Renal cortical epithelial cell (primary cell): ENCODE data around the gene PTPN20. TPM values are rescaled to one million over a fixed set of nuclear protein-coding genes. Genes with fewer than 3 reads are reported as not detected.
"Not testable (repeated sequence)": the region's sequence is repeated elsewhere in the genome, so short reads cannot be mapped to it uniquely, and the experiment has no call there.

Experiments used
- DNase-seq: peaks from one replicate; pipeline ENCODE4 v3.0.0-alpha.2; 2011; ENCODE audit warnings: low read depth
- total RNA-seq: library from RNA; depleted of rRNA; stranded (reverse); fragments of >200 nt; gene quantifications from 2 replicates; pipeline ENCODE4 v1.2.3, GENCODE V29; 2014

Gene PTPN20, protein sequence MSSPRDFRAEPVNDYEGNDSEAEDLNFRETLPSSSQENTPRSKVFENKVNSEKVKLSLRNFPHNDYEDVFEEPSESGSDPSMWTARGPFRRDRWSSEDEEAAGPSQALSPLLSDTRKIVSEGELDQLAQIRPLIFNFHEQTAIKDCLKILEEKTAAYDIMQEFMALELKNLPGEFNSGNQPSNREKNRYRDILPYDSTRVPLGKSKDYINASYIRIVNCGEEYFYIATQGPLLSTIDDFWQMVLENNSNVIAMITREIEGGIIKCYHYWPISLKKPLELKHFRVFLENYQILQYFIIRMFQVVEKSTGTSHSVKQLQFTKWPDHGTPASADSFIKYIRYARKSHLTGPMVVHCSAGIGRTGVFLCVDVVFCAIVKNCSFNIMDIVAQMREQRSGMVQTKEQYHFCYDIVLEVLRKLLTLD
- 7.3 and 9.5 TPM in 2 replicates for total RNA-seq

GRCh38 chr10:46911144-46911876 lies at the start of gene PTPN20:
Gene PTPN20 (plus strand): TSS chr10:46911428. CDS start chr10:46932500, 21,072 bp downstream.
- peak; percentile 2 for DNase-seq

DNA sequence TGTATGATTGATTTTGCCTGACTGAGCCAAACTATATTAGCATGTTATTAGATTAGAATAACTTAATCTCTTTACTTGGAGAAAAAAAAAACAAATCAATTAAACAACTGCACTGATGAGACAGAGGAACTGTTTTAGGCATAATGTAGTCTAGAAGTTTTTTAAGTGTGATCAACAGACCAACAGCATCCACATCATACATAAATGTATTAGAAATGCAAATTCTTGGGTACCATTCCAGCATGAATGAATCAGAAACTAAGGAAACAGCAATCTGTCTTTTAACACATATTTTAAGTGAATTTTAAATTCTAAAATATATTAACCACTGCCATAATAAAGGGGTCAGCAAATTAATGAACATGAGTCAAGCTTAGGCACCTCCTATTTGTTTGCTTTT lies 41.5 kb upstream of the PTPN20 start:
- not testable (repeated sequence) for DNase-seq

GRCh38 chr10:46871583-46871982 lies 39.6 kb upstream of the PTPN20 start:
- DNase-seq = not testable (repeated sequence)

- DNase-seq = not testable (repeated sequence)
Observed at GRCh38 chr10:46875304-46875703, 35.9 kb upstream of the PTPN20 start.

- DNase-seq = not testable (repeated sequence)
Observed at GRCh38 chr10:46876773-46877172, 34.5 kb upstream of the PTPN20 start.

DNA sequence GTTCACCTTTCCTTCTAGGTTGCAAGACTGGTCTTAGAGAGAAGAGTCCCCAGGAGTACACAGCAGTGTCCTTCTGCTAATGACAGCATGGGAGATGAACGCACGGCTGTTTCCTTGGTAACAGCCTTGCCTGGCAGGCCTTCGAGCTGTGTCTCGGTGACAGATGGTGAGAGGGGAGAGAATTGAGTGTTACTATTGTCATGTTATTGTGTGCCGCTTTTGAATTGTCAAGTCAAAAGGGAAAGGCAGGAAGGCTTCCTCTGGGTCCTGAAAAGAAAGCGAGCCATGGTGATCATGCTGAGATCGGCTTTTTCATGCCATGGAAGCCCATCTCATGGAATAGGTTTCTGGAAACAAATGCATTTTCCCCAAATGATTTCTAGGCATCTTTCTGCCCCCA lies 32.5 kb upstream of the PTPN20 start:
- not testable (repeated sequence) for DNase-seq

GRCh38 chr10:46890813-46891611 lies 20.2 kb upstream of the PTPN20 start:
- DNase-seq = not testable (repeated sequence)

DNA sequence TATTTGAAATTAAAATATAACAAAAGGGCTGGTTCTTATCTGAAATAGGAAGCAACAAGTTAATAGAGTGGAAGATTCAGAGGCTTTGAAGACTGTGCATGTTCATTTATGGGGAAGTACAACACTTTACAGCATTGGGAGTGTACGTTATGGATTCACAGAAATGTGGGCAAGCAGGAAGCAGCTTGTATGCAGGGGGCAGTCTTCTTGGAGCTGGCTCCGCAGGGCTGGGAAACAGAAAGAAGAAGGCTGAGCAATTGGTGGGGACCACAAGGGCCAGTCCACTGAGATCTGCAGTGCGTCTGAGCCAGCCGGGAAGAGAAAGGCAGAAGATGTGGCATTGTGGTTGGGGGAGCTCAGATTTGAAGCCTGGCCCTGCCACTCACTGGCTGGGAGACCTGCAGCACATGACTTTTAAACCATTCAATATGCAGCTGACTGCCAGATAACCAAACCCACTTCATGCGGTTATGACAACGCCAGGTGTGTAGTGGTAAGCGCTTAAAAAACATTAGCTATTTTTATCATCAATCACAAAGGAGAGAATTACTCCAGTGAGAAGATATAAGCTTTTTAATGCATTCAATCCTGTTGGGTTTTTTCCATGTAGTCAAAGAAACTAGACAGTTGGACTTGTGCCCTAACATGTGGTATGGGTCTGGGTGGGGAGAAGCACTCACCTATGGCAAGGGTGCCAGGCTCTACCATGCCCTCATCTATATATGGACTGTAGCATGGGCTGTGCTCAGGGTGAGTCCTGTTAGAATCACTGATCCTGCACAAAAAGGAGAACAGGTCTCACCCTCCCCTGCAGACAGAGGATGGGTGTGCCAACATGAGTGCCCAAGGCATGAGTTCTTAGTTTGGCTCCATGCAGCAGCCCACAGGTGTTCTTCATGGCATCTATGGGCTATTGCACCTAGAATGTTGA lies 14.2 kb upstream of the PTPN20 start:
- not testable (repeated sequence) for DNase-seq

- not testable (repeated sequence) for DNase-seq
Observed at GRCh38 chr10:46901247-46901646, 10.0 kb upstream of the PTPN20 start.

DNA sequence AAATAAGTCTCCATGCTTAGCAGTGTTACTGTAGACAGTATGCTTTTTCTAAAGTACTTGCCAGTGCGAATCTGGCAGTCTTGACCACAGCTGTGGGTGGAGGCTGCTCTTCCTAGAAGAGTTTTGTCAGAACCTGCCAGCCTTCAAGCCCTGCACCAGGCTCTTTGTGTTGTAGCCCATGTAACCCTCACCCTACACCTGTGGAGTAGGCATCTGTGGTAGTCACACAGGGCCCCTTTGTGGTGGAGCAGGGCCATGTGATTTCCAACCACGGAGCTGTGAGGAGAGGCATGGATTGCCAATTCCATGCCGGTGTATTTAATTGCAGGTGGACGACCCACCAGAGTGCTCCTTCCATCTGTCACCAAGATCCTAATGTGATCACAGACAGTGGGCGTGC lies 7.4 kb upstream of the PTPN20 start:
- DNase-seq = not testable (repeated sequence)

GRCh38 chr10:46906359-46906758 lies 4.9 kb upstream of the PTPN20 start:
- not testable (repeated sequence) for DNase-seq

GRCh38 chr10:46907185-46908117 lies 3.8 kb upstream of the PTPN20 start:
- DNase-seq = not testable (repeated sequence)

- DNase-seq = not testable (repeated sequence)
Observed at GRCh38 chr10:46922498-46922897, 11.3 kb downstream of the PTPN20 start.

GRCh38 chr10:46925156-46925555 lies 13.9 kb downstream of the PTPN20 start:
- DNase-seq = not testable (repeated sequence)

DNA sequence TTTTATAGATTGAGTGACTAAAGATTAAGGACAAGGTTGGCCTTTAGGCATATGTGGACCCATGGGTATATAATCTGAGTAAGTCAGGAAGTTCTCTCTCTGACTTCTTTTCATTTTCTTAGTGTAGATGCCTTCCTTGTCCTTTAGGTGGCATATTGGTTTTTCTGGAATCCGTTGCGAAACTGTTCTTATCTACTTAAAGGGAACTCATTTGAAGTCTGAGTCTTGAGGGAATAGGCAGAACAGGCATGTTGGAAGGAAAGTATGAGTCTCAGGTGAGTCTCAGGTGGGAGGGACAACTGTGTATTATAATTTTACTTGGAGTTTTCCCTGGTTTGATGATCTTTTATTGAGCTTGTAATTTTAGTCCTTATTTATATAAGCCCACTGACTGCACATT lies 14.6 kb downstream of the PTPN20 start:
- peak; percentile 3 for DNase-seq

DNA sequence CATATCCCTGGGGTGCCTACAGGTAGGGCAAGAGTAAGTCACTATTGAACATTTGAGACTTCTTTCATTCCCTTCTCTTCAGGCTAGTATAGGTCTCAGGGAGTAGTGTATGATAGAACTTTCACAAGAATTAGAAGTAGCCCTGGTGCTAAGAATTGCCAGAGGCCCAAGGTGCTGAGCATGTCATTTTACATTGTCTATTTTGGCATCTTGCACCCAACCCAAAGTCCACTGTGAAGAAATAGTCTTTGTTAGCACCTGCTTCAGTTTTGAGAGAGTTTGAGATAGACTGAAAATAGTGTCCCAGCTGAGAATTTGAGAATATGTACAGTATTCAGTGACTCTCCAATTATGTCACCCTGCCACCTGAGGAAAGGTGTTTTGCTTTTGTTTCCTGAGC lies 17.6 kb downstream of the PTPN20 start:
- not testable (repeated sequence) for DNase-seq

DNA sequence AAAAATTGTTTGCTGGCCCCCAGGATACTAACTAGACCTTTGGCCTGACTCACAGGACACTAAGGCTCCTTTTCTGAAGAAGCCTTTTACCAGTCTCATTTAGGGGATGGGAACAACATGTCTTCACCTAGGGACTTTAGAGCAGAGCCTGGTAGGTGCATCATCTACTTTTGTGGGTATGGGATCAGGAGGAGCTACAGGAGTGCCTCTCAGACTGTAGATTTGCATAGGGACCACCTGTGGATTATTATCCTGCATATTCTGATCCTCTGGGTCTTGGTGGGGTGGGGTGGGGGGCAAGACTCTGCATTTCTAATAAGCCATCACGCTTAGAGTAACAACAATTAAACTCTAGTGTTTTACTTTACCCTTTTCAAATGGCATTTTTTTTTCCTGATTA lies 21.2 kb downstream of the PTPN20 start:
- DNase-seq = not testable (repeated sequence)

DNA sequence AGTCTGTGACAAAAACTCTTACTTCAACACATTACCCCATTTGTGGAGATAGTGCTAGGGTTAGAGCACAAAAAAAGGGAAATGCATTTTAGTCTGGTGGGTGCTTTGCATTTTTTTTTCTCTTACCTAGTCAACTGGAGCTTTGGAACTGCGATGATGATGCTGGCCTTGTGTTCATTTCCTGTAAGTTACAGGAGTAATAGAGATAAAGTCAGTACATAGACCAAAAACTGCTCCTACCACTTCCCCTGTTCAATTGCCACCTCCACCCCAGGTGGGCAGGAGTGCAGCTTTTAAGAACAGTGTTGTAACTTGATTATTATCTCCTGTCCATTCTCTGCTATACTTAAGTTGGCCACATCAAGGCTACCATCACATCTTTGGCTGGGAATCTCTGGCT lies 29.9 kb downstream of the PTPN20 start:
- DNase-seq = not testable (repeated sequence)

- DNase-seq = not testable (repeated sequence)
Observed at GRCh38 chr10:46948687-46949518, 37.7 kb downstream of the PTPN20 start.
